SU-DHL-6 (cell line): Measurements from ENCODE around the gene ISLR.

Experiments used
- H2AFZ ChIP-seq: fragments of 200-600 bp; sonication (generic); 2 replicates; pipeline ENCODE4 v1.6.1; 2014; ENCODE audit warnings: low read depth, mild to moderate bottlenecking, moderate library complexity, mixed read lengths, antibody characterized with exemption, low read length; ENCODE audit not compliant: severe bottlenecking
- H3F3A ChIP-seq: fragments of 200-600 bp; shearing (Covaris generic); 2 replicates; pipeline ENCODE4 v1.6.0; 2016; ENCODE audit warnings: antibody characterized with exemption, mild to moderate bottlenecking; ENCODE audit not compliant: insufficient read depth
- H3K27ac ChIP-seq: fragments of 200-600 bp; sonication (generic); 2 replicates; pipeline ENCODE4 v1.5.1; 2016; ENCODE audit warnings: low read depth, mild to moderate bottlenecking, low read length, moderate library complexity, mixed read lengths
- H3K27me3 ChIP-seq: fragments of 200-600 bp; sonication (generic), shearing (Covaris generic); 2 replicates; pipeline ENCODE4 v1.6.0; 2014; ENCODE audit warnings: mild to moderate bottlenecking, low read length
- H3K36me3 ChIP-seq: fragments of 200-600 bp; sonication (generic); 2 replicates; pipeline ENCODE4 v1.6.1; 2014; ENCODE audit warnings: mild to moderate bottlenecking, low read length, mixed read lengths
- H3K4me2 ChIP-seq: fragments of 300-600, 200-600 bp; shearing (Covaris generic), sonication (generic); 2 replicates; pipeline ENCODE4 v1.6.0; 2014; ENCODE audit warnings: low read length, low read depth, mild to moderate bottlenecking; ENCODE audit not compliant: poor library complexity, severe bottlenecking
- H3K4me3 ChIP-seq: fragments of 200-600 bp; sonication (generic); 2 replicates; pipeline ENCODE4 v1.5.1; 2014; ENCODE audit warnings: antibody characterized with exemption, low read length, mild to moderate bottlenecking, mixed read lengths; ENCODE audit not compliant: insufficient read depth, poor library complexity, severe bottlenecking
- H3K79me2 ChIP-seq: fragments of 200-600 bp; sonication (generic); 2 replicates; pipeline ENCODE4 v1.6.1; 2014; ENCODE audit warnings: mild to moderate bottlenecking, low read length, moderate library complexity; ENCODE audit not compliant: insufficient read depth
- H3K9ac ChIP-seq: fragments of 200-600 bp; sonication (generic); 2 replicates; pipeline ENCODE4 v1.7.0; 2014; ENCODE audit warnings: mild to moderate bottlenecking, low read length
- H3K9me2 ChIP-seq: fragments of 200-600 bp; sonication (generic); replicated peaks from 2 replicates; pipeline ENCODE4 v1.6.1; 2014; ENCODE audit warnings: low read length; ENCODE audit not compliant: insufficient read depth
- H3K9me3 ChIP-seq: fragments of 200-600 bp; sonication (generic); 2 replicates; pipeline ENCODE4 v1.6.1; 2014; ENCODE audit warnings: low read length, mixed read lengths; ENCODE audit not compliant: insufficient read depth
- H4K20me1 ChIP-seq: fragments of 200-600 bp; sonication (generic); 2 replicates; pipeline ENCODE4 v1.6.1; 2014; ENCODE audit warnings: low read depth, mild to moderate bottlenecking, antibody characterized with exemption, low read length, moderate library complexity, mixed read lengths
- EZH2phosphoT487 ChIP-seq: fragments of 200-600 bp; sonication (generic), shearing (Covaris generic); conservative IDR thresholded peaks from 2 replicates; pipeline ENCODE4 v1.6.1; 2018; ENCODE audit warnings: mild to moderate bottlenecking, antibody characterized with exemption, low read length, moderate library complexity, mixed read lengths
- TF ChIP-seq, protein P1 (sequence below): fragments of 200-600 bp; sonication (generic); IDR thresholded peaks from one replicate; pipeline ENCODE4 v1.5.1; 2017; ENCODE audit warnings: antibody characterized with exemption, mild to moderate bottlenecking, low read length, moderate library complexity; ENCODE audit not compliant: insufficient read depth, poor library complexity, severe bottlenecking

ISLR gene

DNA sequence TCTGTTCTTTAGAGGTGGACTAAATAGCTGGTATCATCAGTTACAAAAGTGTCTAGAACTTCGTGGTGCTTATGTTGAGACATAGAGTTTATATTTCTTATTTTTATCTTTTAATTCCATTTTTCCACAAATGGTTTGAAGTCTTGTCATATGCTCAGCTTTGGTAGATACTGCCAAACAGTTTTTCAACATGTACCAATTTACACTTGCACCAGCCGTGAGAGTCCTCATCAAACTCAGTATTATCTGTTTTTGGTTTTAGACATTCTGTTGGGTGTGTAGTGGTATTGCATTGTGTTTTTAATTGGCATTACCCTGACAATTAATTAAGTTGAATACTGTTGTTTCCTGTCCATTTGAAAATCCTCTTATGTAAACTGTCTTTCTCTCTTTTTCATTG lies 26.5 kb upstream of the ISLR start:
- no peaks in the 10 kb centered on the region for H3K79me2 ChIP-seq
- H3K27ac ChIP-seq: no peak overlapping the region
- H3K9me2 ChIP-seq: no peaks in the 10 kb centered on the region
- no peak overlapping the region for H3K4me2 ChIP-seq
- no peak overlapping the region for H3K9ac ChIP-seq
- TF ChIP-seq EZH2phosphoT487: no peak
- TF ChIP-seq, protein P1, sequence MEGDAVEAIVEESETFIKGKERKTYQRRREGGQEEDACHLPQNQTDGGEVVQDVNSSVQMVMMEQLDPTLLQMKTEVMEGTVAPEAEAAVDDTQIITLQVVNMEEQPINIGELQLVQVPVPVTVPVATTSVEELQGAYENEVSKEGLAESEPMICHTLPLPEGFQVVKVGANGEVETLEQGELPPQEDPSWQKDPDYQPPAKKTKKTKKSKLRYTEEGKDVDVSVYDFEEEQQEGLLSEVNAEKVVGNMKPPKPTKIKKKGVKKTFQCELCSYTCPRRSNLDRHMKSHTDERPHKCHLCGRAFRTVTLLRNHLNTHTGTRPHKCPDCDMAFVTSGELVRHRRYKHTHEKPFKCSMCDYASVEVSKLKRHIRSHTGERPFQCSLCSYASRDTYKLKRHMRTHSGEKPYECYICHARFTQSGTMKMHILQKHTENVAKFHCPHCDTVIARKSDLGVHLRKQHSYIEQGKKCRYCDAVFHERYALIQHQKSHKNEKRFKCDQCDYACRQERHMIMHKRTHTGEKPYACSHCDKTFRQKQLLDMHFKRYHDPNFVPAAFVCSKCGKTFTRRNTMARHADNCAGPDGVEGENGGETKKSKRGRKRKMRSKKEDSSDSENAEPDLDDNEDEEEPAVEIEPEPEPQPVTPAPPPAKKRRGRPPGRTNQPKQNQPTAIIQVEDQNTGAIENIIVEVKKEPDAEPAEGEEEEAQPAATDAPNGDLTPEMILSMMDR: no peak
- no peaks in the 10 kb centered on the region for H3K36me3 ChIP-seq
- no peaks in the 10 kb centered on the region for H3K27me3 ChIP-seq
- no peaks in the 10 kb centered on the region for H4K20me1 ChIP-seq
- H3K9me3 ChIP-seq: no peaks in the 10 kb centered on the region
- no peak overlapping the region for H3K4me3 ChIP-seq
- no peaks in the 10 kb centered on the region for H3F3A ChIP-seq
- H2AFZ ChIP-seq: no peak overlapping the region

DNA sequence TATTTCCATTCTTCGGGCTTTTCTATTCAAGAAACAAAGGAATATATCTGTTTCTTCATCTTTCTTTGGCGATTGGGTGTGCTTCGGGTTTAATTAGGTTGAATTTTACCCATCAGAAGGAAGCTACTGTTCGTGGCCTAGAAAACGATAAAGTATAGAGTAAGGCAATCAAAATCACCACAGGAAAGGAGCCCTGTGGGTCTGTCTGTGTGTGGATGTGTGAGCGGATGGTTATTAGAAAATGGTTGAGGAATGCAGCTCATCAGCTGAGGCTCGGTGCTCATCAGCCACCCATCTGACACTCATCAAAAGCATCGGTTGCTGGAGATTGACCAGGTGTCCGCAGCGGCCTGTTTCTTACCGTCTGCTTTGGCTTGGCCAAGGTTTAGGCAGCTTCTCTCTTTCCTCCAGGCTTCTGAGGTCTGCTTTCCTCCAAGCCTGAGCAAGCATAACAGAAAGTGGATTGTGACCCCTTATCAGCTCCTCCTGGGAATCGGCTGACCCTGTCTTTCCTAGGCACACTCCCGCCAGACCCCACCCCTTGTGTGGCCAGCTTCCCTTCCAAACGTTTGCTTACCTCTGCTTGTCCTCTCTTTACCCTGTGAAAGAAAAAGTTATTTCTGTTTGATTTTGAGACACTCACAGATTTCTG lies 17.6 kb upstream of the ISLR start:
- H3K27ac ChIP-seq: no peak overlapping the region
- H3K9ac ChIP-seq: no peak overlapping the region
- no peaks in the 10 kb centered on the region for H3F3A ChIP-seq
- H3K4me2 ChIP-seq: no peak overlapping the region
- no peaks in the 10 kb centered on the region for H3K36me3 ChIP-seq
- H3K9me2 ChIP-seq: no peaks in the 10 kb centered on the region
- H2AFZ ChIP-seq: no peak overlapping the region
- no peaks in the 10 kb centered on the region for H3K9me3 ChIP-seq
- TF ChIP-seq EZH2phosphoT487: no peak
- TF ChIP-seq, protein P1: no peak
- H4K20me1 ChIP-seq: no peaks in the 10 kb centered on the region; the same call in 1 of the 2 replicates
- H3K4me3 ChIP-seq: no peak overlapping the region
- no peaks in the 10 kb centered on the region for H3K27me3 ChIP-seq
- no peaks in the 10 kb centered on the region for H3K79me2 ChIP-seq

DNA sequence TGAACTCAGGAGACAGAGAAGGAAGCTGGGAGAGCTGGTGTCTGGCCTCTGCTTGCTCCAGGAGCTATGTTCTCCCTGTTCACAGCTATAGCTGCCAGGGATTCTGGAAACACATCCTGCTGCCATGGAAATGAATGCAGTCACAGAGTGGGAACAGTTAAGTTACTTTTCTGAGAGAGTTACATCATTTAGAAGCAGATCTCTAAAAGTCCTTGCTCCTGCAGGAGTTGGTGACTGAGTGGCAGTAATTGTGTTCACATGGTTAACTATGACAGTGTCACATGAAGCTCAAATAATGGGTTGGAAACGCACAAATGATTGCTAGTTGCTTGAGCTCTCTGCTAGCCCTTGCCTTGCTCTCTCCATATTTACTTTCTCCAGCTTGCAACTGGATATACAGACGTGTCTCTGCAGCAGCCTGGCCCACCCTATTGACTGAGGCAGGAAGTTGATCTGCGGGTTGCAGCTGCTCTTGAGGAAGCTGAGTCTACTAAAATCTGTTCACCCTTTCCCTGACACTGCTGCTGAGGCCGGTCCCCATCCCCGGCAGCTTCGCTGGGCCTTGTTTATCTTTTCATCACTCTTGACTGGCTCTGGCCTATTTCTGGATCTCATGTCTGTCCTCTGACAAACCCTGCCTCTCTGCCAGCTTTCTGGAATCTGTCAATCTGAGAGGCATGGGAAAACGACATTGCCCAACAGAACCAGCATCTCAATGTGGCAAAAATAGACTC lies 16.7 kb upstream of the ISLR start:
- no peak for TF ChIP-seq EZH2phosphoT487
- TF ChIP-seq, protein P1: no peak
- H3K27ac ChIP-seq: no peak overlapping the region
- no peak overlapping the region for H3K9ac ChIP-seq
- H3K9me2 ChIP-seq: no peaks in the 10 kb centered on the region
- H3K79me2 ChIP-seq: no peaks in the 10 kb centered on the region
- no peak overlapping the region for H2AFZ ChIP-seq
- H3K4me3 ChIP-seq: no peak overlapping the region
- H3K4me2 ChIP-seq: no peak overlapping the region
- H3F3A ChIP-seq: no peaks in the 10 kb centered on the region
- H4K20me1 ChIP-seq: no peaks in the 10 kb centered on the region; the same call in 1 of the 2 replicates
- H3K27me3 ChIP-seq: no peaks in the 10 kb centered on the region
- H3K36me3 ChIP-seq: no peaks in the 10 kb centered on the region
- no peaks in the 10 kb centered on the region for H3K9me3 ChIP-seq
